GM12891 (cell line): ENCODE measurements around the gene LHFPL6.

Experiments used
- PAX5 ChIP-seq: IDR thresholded peaks from 2 replicates; pipeline ENCODE4 v1.6.1; 2011; ENCODE audit warnings: low read length, moderate library complexity, mild to moderate bottlenecking; ENCODE audit not compliant: insufficient read depth, severe bottlenecking
- POLR2A ChIP-seq: IDR thresholded peaks from 2 replicates; pipeline ENCODE4 v1.6.1; 2011; ENCODE audit warnings: low read depth, low read length, control low read depth
- POLR2AphosphoS5 ChIP-seq: IDR thresholded peaks from 2 replicates; pipeline ENCODE4 v1.6.1; 2011; ENCODE audit warnings: low read depth, low read length, control low read depth
- POU2F2 ChIP-seq: IDR thresholded peaks from 2 replicates; pipeline ENCODE4 v1.6.1; 2011; ENCODE audit warnings: low read depth, mild to moderate bottlenecking, control low read depth, low read length, moderate library complexity
- SPI1 ChIP-seq: IDR thresholded peaks from 2 replicates; pipeline ENCODE4 v1.6.1; 2011; ENCODE audit warnings: low read depth, low read length, control low read depth
- TAF1 ChIP-seq: IDR thresholded peaks from 2 replicates; pipeline ENCODE4 v1.6.1; 2011; ENCODE audit warnings: low read depth, low read length, control low read depth

GRCh38 chr13:39324806-39325311, 278.1 kb downstream of the LHFPL6 start:
- no peak for TF ChIP-seq POLR2A
- TF ChIP-seq POLR2AphosphoS5, result no peak
- no peak for TF ChIP-seq TAF1
- no peak for TF ChIP-seq PAX5
- TF ChIP-seq POU2F2, result no peak
- TF ChIP-seq SPI1, result no peak
